NOMO-1 treated with DMSO at 0.1 percent for 48 hours (cell line): ENCODE results near the gene ANKRD62.
"Not testable (repeated sequence)": the region's sequence is repeated elsewhere in the genome, so short reads cannot be mapped to it uniquely, and the experiment has no call there.

Source experiments
- DNase-seq: peaks from one replicate; lab custom pipeline; 2025; ENCODE audit not compliant: unreplicated experiment; lab: John Stamatoyannopoulos, UW

The ANKRD62 gene

GRCh38 chr18:12092398-12093229 lies 1.0 kb upstream of the ANKRD62 start:
- DNase-seq, result no peak

GRCh38 chr18:12098374-12098773 lies 4.7 kb downstream of the ANKRD62 start:
- no peak for DNase-seq

- DNase-seq, result no peak
These were observed 5.5 kb downstream of the ANKRD62 start for GRCh38 chr18:12099160-12099559.

DNA sequence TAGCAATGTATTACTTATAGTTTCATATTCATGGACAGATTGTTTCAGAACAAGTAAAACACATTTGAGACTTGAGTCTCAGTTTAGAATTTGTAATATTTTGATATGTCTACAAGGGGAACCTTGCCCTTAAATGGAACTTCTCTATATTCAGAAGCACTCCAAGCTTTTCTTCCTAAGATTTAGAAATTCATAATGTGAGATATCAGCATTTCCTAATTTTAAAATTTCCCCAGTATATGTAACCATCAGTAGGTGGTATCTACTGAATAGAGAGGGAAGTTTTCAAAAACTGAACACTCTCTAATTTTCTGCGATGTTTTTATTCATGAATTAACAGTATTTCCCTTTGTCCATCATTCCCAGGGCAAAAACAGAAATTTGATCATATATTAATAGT lies 7.6 kb downstream of the ANKRD62 start:
- no peak for DNase-seq

- DNase-seq, result no peak
These were observed 8.6 kb downstream of the ANKRD62 start for GRCh38 chr18:12102136-12102842.

GRCh38 chr18:12106471-12106870 lies 12.8 kb downstream of the ANKRD62 start:
- no peak for DNase-seq

GRCh38 chr18:12109836-12110235 lies 16.2 kb downstream of the ANKRD62 start:
- DNase-seq, result no peak

- DNase-seq, result no peak
These were observed 20.5 kb downstream of the ANKRD62 start for GRCh38 chr18:12113999-12114646.

GRCh38 chr18:12119358-12119757 lies 25.7 kb downstream of the ANKRD62 start:
- DNase-seq, result no peak

GRCh38 chr18:12121175-12122042 lies 27.8 kb downstream of the ANKRD62 start:
- DNase-seq, result no peak

DNA sequence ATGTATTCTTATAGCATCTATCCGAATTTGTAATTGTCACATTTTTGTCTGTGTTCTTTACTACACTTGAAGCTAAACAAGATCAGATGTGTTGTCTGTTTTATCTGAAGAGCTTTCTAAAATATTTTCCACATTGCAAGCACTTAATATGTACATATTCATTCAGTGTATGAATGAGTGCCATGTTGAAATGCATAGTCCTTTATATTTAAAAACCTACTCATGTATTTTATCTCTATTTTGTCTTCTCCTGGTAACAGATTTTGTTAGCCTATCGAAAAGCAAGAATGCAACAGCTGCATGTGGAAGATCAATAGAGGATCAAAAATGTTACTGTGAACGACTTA lies 28.4 kb downstream of the ANKRD62 start:
- DNase-seq, result not testable (repeated sequence)

DNA sequence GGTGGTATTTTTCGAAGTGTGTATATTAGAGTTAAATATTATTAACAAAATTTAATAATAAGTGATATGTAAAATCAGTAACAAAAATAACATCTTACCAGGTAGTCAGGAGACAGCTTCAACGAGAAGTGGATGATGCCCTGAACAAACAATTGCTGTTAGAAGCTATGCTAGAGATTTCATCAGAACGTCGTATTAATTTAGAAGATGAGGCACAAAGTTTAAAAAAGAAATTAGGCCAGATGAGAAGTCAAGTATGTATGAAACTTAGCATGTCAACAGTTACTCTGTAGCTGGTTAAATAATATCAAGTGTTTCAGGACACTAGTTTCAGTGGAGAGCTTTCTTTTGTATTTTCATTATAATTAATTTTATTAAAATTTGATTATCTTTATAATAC lies 34.0 kb downstream of the ANKRD62 start:
- not testable (repeated sequence) for DNase-seq

DNA sequence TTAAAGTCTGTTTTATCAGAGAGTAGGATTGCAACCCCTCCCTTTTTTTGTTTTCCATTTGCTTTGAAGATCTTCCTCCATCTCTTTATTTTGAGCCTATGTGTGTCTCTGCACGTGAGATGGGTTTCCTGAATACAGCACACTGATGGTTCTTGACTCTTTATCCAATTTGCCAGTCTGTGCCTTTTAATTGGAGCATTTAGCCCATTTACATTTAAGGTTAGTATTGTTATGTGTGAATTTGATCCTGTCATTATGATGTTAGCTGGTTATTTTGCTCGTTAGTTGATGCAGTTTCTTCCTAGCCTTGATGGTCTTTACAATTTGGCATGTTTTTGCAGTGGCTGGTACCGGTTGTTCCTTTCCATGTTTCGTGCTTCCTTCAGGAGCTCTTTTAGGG lies 45.2 kb downstream of the ANKRD62 start:
- DNase-seq, result not testable (repeated sequence)

DNA sequence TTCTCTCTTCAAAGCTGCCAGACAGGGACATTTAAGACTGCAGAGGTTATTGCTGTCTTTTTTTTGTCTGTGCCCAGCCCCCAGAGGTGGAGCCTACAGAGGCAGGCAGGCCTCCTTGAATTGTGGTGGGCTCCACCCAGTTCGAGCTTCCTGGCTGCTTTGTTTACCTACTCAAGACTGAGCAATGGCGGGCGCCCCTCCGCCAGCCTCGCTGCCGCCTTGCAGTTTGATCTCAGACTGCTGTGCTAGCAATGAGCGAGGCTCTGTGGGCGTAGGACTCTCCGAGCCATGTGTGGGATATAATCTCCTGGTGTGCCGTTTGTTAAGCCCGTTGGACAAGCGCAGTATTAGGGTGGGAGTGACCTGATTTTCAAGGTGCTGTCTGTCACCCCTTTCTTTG lies 47.2 kb downstream of the ANKRD62 start:
- not testable (repeated sequence) for DNase-seq

DNA sequence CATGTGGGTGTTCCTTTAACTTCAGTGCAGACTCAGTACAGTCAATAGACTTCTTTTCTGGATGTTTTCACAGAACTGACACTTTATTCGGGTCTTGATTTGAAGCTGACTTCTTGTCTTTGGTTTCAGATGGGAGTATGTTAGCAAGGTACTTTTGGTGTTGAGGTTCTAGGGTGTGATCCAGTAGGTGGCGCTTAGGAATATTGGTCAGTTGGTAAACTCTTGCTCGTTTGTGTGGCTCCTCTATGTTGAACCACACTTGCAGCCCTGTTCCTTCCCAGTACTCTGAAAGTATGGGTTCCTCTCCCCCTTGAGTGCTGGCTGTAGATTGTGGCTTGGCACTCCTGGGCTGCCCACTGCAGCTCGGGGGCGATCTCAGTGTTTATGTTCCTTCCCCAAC lies 48.1 kb downstream of the ANKRD62 start:
- DNase-seq, result not testable (repeated sequence)

DNA sequence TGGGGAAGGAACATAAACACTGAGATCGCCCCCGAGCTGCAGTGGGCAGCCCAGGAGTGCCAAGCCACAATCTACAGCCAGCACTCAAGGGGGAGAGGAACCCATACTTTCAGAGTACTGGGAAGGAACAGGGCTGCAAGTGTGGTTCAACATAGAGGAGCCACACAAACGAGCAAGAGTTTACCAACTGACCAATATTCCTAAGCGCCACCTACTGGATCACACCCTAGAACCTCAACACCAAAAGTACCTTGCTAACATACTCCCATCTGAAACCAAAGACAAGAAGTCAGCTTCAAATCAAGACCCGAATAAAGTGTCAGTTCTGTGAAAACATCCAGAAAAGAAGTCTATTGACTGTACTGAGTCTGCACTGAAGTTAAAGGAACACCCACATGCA lies 55.8 kb downstream of the ANKRD62 start:
- DNase-seq, result not testable (repeated sequence)

GRCh38 chr18:12154361-12154760 lies 60.7 kb downstream of the ANKRD62 start:
- DNase-seq, result peak; percentile 50

- no peak for DNase-seq
These were observed 62.4 kb downstream of the ANKRD62 start for GRCh38 chr18:12155996-12156395.

- DNase-seq, result no peak
These were observed 65.8 kb downstream of the ANKRD62 start for GRCh38 chr18:12159446-12159845.

DNA sequence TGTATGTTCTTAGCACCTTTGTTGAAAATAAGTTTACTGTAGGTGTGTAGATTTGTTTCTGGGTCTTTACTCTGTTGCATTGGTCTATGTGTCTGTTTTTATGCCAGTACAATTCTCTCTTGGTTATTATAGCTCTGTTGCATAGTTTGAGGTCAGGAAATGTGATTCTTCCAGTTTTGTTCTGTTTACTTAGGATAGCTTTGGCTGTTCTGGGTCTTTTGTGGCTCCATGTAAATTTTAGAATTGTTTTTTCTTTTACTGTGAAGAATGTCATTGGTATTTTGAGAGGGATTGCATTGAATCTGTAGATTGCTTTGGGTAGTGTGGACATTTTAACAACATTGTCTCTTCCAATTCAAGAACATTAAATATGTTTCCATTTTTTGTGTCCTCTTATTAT lies 69.1 kb downstream of the ANKRD62 start:
- no peak for DNase-seq
